ENCODE measurements around the gene SMYD3. TPM values are rescaled to one million over a fixed set of nuclear protein-coding genes. Genes with fewer than 3 reads are reported as not detected.
A peak's percentile ranks its signal among the peaks of the same experiment; 100 is the strongest.

SMYD3 gene
- total and polyA plus RNA-seq, 9 of the 15 experiments (the other 6 are each of a cell fraction or from before 2014, with no cell fraction given), result 128 to 440 (median 197) TPM

GRCh38 chr1:246214708-246215509 lies 292.2 kb downstream of the SMYD3 start (continued):
- no peak for TF ChIP-seq PATZ1 (CRISPR knock-in tag; IDR thresholded peaks at IDR 0.05; ENCODE audit: borderline replicate concordance)
- peak; percentile 78 for TF ChIP-seq DMBX1 (CRISPR knock-in tag; IDR thresholded peaks at IDR 0.05; ENCODE audit: borderline replicate concordance)
- peak; percentile 20 for TF ChIP-seq KDM5B (IDR thresholded peaks at IDR 0.05; ENCODE audit: insufficient replicate concordance, low read depth, low read length)
- peak; percentile 97 for TF ChIP-seq EP300 (IDR thresholded peaks at IDR 0.05; ENCODE audit: low read length)
- TF ChIP-seq ELK1 (CRISPR knock-in tag; IDR thresholded peaks at IDR 0.05), result no peak
- no peak for TF ChIP-seq ZBTB7A (IDR thresholded peaks at IDR 0.05; ENCODE audit: borderline replicate concordance, control insufficient read depth, low read depth, low read length)
- TF ChIP-seq SIX5 (IDR thresholded peaks at IDR 0.05; ENCODE audit: borderline replicate concordance in 1 of 2, insufficient read depth in 1 of 2, low read depth in 1 of 2, low read length in 2 of 2), result no peak
- no peak for TF ChIP-seq ZNF778 (CRISPR knock-in tag; IDR thresholded peaks at IDR 0.05)
- no peak for TF ChIP-seq EWSR1 (IDR thresholded peaks at IDR 0.05; ENCODE audit: borderline replicate concordance, low read depth, partially characterized antibody)
- TF ChIP-seq JUND (IDR thresholded peaks at IDR 0.05; ENCODE audit: borderline replicate concordance, low read depth, low read length), result peak; percentile 98
- peak; percentile 97; the same call in 2 of the 3 replicates for TF ChIP-seq JUND (tag; IDR thresholded peaks at IDR 0.05; ENCODE audit: borderline replicate concordance, low read depth, low read length)
- peak; percentile 58 for TF ChIP-seq DACH1 (IDR thresholded peaks at IDR 0.05; ENCODE audit: partially characterized antibody)
- no peak for TF ChIP-seq FOXA1 (IDR thresholded peaks at IDR 0.05; ENCODE audit: borderline replicate concordance)
- no peak for TF ChIP-seq ASH1L (IDR thresholded peaks at IDR 0.05; ENCODE audit: borderline replicate concordance, low read depth, partially characterized antibody)
- TF ChIP-seq PRDM10 (IDR thresholded peaks at IDR 0.05; ENCODE audit: partially characterized antibody), result no peak
- TF ChIP-seq SMAD4 (CRISPR knock-in tag; conservative IDR thresholded peaks at IDR 0.05), result peak; percentile 80
- peak; percentile 34 for TF ChIP-seq HMGN3 (IDR thresholded peaks at IDR 0.05; ENCODE audit: borderline replicate concordance, extremely low read depth, insufficient read length, low read depth, low read length)

Data from K562 (cell line).